ENCODE measurements around the gene CACNA1B. TPM values are rescaled to one million over a fixed set of nuclear protein-coding genes. Genes with fewer than 3 reads are reported as not detected.
A peak's percentile ranks its signal among the peaks of the same experiment; 100 is the strongest.

CACNA1B gene
- total and polyA plus RNA-seq, 8 donors: 0.03 to 2.2 (median 0.51) TPM; not detected in 2

DNA sequence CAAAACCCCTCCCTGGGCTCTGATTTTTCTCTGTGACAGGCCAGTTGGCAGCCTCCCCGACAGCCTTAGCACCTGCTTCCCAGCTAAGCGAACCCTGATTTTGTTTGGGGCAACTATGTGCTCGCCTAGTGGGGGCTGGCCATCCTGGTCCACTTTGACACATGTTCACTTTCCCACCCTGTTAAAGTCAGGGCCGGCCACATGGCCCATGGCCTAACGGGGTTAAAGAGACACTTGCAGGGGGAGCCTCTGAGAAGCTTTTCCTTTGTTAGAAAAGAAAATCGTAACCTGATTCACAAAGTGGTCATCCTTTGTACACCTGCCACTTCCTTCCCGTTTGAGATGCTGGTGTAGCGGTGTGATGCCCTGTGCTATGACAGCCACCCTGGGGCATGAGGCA lies 1.3 kb upstream of the CACNA1B start:
- Histone ChIP-seq H3K36me3 (no peaks in the 10 kb centered on the region), H3K4me1 (peaks cover 5 to 17% (median 9%) of the 10 kb centered on the region in 4 donors), H3K27ac (no peak overlapping the region), H3K9me3 (peaks cover 0 to 17% (median 6%) of the 10 kb centered on the region in 4 donors), H3K4me3 (no peak overlapping the region), H3K27me3 (peaks cover 16 to 71% (median 54%) of the 10 kb centered on the region in 3 donors)
- 82 to 88% (median 83%) methylated on average over 8 of the region's 8 CpGs for WGBS, 5 donors
- no peak for DNase-seq
- intact Hi-C loops (cut with DNase I; ENCODE audit: low total_unique reads): no loop called here
- TF ChIP-seq POLR2AphosphoS5 (IDR thresholded peaks at IDR 0.05) (no peak), POLR2A (IDR thresholded peaks at IDR 0.05) (no peak), EP300 (IDR thresholded peaks at IDR 0.05) (no peak)
- TF ChIP-seq, protein P1, sequence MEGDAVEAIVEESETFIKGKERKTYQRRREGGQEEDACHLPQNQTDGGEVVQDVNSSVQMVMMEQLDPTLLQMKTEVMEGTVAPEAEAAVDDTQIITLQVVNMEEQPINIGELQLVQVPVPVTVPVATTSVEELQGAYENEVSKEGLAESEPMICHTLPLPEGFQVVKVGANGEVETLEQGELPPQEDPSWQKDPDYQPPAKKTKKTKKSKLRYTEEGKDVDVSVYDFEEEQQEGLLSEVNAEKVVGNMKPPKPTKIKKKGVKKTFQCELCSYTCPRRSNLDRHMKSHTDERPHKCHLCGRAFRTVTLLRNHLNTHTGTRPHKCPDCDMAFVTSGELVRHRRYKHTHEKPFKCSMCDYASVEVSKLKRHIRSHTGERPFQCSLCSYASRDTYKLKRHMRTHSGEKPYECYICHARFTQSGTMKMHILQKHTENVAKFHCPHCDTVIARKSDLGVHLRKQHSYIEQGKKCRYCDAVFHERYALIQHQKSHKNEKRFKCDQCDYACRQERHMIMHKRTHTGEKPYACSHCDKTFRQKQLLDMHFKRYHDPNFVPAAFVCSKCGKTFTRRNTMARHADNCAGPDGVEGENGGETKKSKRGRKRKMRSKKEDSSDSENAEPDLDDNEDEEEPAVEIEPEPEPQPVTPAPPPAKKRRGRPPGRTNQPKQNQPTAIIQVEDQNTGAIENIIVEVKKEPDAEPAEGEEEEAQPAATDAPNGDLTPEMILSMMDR (IDR thresholded peaks at IDR 0.05): no peak

DNA sequence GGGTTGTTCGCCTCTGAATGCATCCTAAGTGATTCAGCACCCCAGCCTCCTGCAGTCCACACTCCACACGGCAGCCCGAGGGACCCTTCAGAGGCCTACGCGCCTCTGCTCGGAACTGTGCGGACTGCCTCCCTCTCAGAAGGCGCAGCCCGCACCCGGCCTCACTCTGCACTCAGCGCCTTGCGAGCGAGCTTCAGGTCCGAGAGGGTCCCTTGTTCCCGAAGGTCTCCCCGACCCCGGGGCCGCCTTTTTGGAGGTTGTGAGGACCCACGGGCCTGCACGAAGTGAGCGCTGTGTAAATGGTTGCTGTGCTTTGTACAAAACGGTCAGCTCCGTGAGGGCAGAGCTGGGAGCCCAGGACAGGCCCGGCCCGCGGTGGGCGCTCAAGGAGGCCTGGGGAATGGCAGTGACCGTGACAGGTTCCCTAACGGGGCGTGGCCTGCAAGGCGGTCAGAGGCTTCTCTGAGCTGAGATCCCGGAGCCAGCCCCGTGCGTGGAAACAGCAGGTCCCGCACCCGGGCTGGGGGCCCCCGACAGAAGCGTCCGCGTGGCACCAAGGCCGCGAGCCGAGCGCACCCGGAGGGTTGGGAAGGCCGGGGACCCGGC lies 698 bp upstream of the CACNA1B start:
- no peak overlapping the region for H3K4me3 ChIP-seq
- intact Hi-C loops (cut with DNase I; ENCODE audit: low total_unique reads): no loop called here
- peaks cover 0 to 17% (median 6%) of the 10 kb centered on the region in 4 donors for H3K9me3 ChIP-seq
- H3K4me1 ChIP-seq: peaks cover 5 to 17% (median 9%) of the 10 kb centered on the region in 4 donors
- H3K27me3 ChIP-seq: peaks cover 16 to 77% (median 54%) of the 10 kb centered on the region in 3 donors
- H3K27ac ChIP-seq: no peak overlapping the region
- TF ChIP-seq POLR2AphosphoS5 (IDR thresholded peaks at IDR 0.05) (no peak), EP300 (IDR thresholded peaks at IDR 0.05) (no peak), POLR2A (IDR thresholded peaks at IDR 0.05) (no peak)
- TF ChIP-seq, protein P1 (IDR thresholded peaks at IDR 0.05): no peak
- no peaks in the 10 kb centered on the region for H3K36me3 ChIP-seq
- 55 to 82% (median 58%) methylated on average over 26 to 47 of the region's 47 CpGs for WGBS, 5 donors
- DNase-seq: no peak

- H3K9me3 ChIP-seq: peaks cover 0 to 17% (median 6%) of the 10 kb centered on the region in 4 donors
- no peak overlapping the region for H3K27ac ChIP-seq
- intact Hi-C loops (cut with DNase I; ENCODE audit: low total_unique reads): no loop called here
- peak in 1 of 2 donors; percentile 88 for DNase-seq
- H3K27me3 ChIP-seq: peaks cover 16 to 80% (median 54%) of the 10 kb centered on the region in 3 donors
- H3K4me1 ChIP-seq: peaks cover 5 to 17% (median 9%) of the 10 kb centered on the region in 4 donors
- no peaks in the 10 kb centered on the region for H3K36me3 ChIP-seq
- H3K4me3 ChIP-seq: peak overlapping the region; percentile 31 to 42 (median 38)
- TF ChIP-seq, protein P1 (IDR thresholded peaks at IDR 0.05): no peak
- no peak for TF ChIP-seq POLR2A (IDR thresholded peaks at IDR 0.05)
- TF ChIP-seq EP300 (IDR thresholded peaks at IDR 0.05): no peak
- TF ChIP-seq POLR2AphosphoS5 (IDR thresholded peaks at IDR 0.05): no peak
- 1 to 7% (median 3%) methylated on average over 45 to 99 of the region's 101 CpGs for WGBS, 5 donors
Observed at GRCh38 chr9:137878146-137878941, 762 bp downstream of the CACNA1B start.

- Histone ChIP-seq H3K27me3 (peaks cover 16 to 75% (median 54%) of the 10 kb centered on the region in 3 donors), H3K4me1 (peaks cover 5 to 17% (median 9%) of the 10 kb centered on the region in 4 donors), H3K36me3 (no peaks in the 10 kb centered on the region), H3K4me3 (no peak overlapping the region), H3K9me3 (peaks cover 0 to 17% (median 6%) of the 10 kb centered on the region in 4 donors), H3K27ac (no peak overlapping the region)
- intact Hi-C loops (cut with DNase I; ENCODE audit: low total_unique reads): no loop called here
- 78 to 88% (median 82%) methylated on average over 15 to 20 of the region's 20 CpGs for WGBS, 5 donors
- no peak for DNase-seq
- TF ChIP-seq, protein P1 (IDR thresholded peaks at IDR 0.05): no peak
- no peak for TF ChIP-seq POLR2A (IDR thresholded peaks at IDR 0.05)
- TF ChIP-seq POLR2AphosphoS5 (IDR thresholded peaks at IDR 0.05): no peak
- no peak for TF ChIP-seq EP300 (IDR thresholded peaks at IDR 0.05)
Observed at GRCh38 chr9:137879052-137879451, 1.5 kb downstream of the CACNA1B start.
